Measurements from ENCODE around the gene CYP1A1. TPM values are rescaled to one million over a fixed set of nuclear protein-coding genes. Genes with fewer than 3 reads are reported as not detected.

CYP1A1 gene
- total RNA-seq, 3 donors from 2014 or later (not counting 1 experiment from before 2014, with no cell fraction given), result 0.33 TPM; not detected in 2

DNA sequence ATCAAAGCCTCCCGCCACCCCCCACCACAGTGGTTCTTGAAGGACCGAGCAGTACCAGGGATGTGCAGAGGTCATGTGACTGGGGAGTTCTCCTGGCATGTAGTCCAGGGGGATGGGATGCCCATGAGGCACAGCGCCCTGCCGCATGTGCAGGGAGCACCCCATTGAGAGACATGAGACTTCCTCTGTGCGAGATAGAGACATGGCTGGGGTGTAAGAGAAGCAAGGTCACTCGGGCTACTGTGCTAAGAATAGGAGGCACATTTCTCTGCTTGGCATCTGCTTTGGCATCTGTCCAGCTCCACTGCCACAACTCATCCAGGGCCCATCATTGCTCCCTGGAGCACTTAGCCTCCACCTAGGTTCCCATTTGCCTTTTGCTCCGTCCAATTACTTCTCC is 2.4 kb upstream of the CYP1A1 start:
- Mint-ChIP-seq H3K36me3 (no peaks in the 10 kb centered on the region), H3K4me3 (peak overlapping the region; percentile 31), H3K27me3 (ENCODE audit: low read depth in 2 of 2) (peaks cover 24% of the 10 kb centered on the region in 2 donors), H3K9me3 (no peaks in the 10 kb centered on the region), H3K4me1 (peaks cover 6 to 13% of the 10 kb centered on the region in 2 donors), H3K27ac (no peak overlapping the region)
- DNase-seq (no peak), ATAC-seq (no peak)
- Histone ChIP-seq H3K4me1 (ENCODE audit: control insufficient read depth, insufficient read depth, low read length) (peaks cover 15% of the 10 kb centered on the region), H3K4me3 (ENCODE audit: low read length) (no peak overlapping the region), H3K36me3 (ENCODE audit: control insufficient read depth, insufficient read depth, low read length) (no peaks in the 10 kb centered on the region), H3K27ac (ENCODE audit: low read length) (no peak overlapping the region), H3K9me3 (ENCODE audit: control insufficient read depth, insufficient read depth, low read length) (no peaks in the 10 kb centered on the region), H3K27me3 (ENCODE audit: control insufficient read depth, insufficient read depth, low read length) (peaks cover 10% of the 10 kb centered on the region)
- TF ChIP-seq, protein P1, sequence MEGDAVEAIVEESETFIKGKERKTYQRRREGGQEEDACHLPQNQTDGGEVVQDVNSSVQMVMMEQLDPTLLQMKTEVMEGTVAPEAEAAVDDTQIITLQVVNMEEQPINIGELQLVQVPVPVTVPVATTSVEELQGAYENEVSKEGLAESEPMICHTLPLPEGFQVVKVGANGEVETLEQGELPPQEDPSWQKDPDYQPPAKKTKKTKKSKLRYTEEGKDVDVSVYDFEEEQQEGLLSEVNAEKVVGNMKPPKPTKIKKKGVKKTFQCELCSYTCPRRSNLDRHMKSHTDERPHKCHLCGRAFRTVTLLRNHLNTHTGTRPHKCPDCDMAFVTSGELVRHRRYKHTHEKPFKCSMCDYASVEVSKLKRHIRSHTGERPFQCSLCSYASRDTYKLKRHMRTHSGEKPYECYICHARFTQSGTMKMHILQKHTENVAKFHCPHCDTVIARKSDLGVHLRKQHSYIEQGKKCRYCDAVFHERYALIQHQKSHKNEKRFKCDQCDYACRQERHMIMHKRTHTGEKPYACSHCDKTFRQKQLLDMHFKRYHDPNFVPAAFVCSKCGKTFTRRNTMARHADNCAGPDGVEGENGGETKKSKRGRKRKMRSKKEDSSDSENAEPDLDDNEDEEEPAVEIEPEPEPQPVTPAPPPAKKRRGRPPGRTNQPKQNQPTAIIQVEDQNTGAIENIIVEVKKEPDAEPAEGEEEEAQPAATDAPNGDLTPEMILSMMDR (IDR thresholded peaks at IDR 0.05), result no peak
- intact Hi-C loops (cut with micrococcal nuclease), result no loop called here
- 87% methylated on average over 7 of the region's 7 CpGs for WGBS (ENCODE audit: insufficient coverage)

DNA sequence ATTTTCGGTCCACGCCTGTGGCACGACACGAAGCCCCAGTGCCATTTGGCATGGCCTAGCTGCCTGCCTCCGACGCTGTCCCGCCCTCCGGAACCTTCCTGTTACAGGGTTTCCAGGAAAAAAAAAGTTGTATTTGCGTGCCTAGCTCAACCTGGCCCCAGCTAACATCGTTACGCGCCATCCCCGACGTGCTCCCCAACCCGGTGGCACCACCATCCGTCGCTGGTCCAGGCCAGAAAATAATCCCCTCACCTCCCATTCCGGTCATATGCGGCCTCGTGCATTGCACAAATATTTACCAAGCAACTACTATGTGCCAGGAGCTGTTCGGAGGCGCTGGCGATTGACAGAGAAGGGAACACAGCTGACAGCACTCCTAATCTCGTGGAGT is 1.4 kb upstream of the CYP1A1 start:
- DNase-seq (no peak), ATAC-seq (no peak)
- Mint-ChIP-seq H3K4me3 (peak overlapping the region; percentile 83), H3K27ac (no peak overlapping the region), H3K4me1 (peaks cover 6 to 13% of the 10 kb centered on the region in 2 donors), H3K9me3 (no peaks in the 10 kb centered on the region), H3K27me3 (ENCODE audit: low read depth in 2 of 2) (peaks cover 22 to 24% of the 10 kb centered on the region in 2 donors), H3K36me3 (no peaks in the 10 kb centered on the region)
- H3K27me3 ChIP-seq (ENCODE audit: control insufficient read depth, insufficient read depth, low read length), result peaks cover 10% of the 10 kb centered on the region
- H3K4me1 ChIP-seq (ENCODE audit: control insufficient read depth, insufficient read depth, low read length), result peaks cover 15% of the 10 kb centered on the region
- intact Hi-C loops (cut with micrococcal nuclease), result no loop called here
- no peaks in the 10 kb centered on the region for H3K9me3 ChIP-seq (ENCODE audit: control insufficient read depth, insufficient read depth, low read length)
- H3K27ac ChIP-seq (ENCODE audit: low read length), result no peak overlapping the region
- peak overlapping the region; percentile 44 for H3K4me3 ChIP-seq (ENCODE audit: low read length)
- WGBS (ENCODE audit: insufficient coverage), result 61% methylated on average over 24 of the region's 24 CpGs
- no peaks in the 10 kb centered on the region for H3K36me3 ChIP-seq (ENCODE audit: control insufficient read depth, insufficient read depth, low read length)
- TF ChIP-seq, protein P1 (IDR thresholded peaks at IDR 0.05), result no peak

DNA sequence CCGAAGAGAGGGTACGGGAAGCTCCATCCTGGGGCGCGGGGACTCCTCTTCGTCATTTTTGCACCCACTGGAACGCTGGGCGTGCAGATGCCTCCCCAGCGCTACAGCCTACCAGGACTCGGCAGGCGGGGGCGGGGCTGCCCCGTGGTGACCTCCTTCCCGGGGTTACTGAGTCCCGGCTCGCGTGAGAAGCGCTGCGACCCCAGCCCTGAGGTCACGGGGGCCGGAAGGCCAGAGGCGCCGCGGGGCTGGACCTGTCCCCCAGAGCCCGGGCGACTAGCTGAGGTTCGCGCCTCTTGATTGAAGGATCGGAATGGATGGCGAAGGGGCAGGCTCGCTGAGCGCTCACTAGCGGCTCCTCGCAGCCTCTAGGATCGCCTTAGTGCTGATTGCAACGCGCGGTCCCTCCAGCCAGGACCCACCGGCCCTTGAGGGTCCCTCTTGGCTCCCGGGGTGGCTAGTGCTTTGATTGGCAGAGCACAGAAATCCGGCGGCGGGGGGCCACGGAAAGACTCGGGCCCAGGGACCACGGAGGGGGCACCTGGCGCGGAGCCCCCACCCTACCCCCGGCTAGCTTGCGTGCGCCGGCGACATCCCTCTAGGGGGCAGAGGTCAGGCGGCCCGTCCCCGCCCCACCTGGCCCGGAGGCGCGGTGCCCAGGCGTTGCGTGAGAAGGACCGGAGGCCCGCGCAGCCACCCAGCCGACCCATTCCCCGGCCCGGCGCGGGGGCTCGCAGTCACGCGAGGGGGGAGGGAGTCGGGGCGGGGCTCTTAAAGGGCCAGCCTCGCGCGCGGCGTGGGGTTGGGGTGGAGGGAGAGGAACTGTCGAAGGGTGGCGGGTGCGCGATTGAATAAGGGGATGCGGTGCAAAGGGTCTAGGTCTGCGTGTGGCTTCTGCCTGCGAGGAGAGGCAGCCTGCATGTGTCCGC is 781 bp upstream of the CYP1A1 start:
- Mint-ChIP-seq H3K27ac (no peak overlapping the region), H3K4me3 (peak overlapping the region; percentile 83), H3K4me1 (peaks cover 6 to 13% of the 10 kb centered on the region in 2 donors), H3K27me3 (ENCODE audit: low read depth in 2 of 2) (peaks cover 19 to 22% of the 10 kb centered on the region in 2 donors), H3K36me3 (no peaks in the 10 kb centered on the region), H3K9me3 (no peaks in the 10 kb centered on the region)
- 2% methylated on average over 86 of the region's 86 CpGs for WGBS (ENCODE audit: insufficient coverage)
- Histone ChIP-seq H3K4me1 (ENCODE audit: control insufficient read depth, insufficient read depth, low read length) (peaks cover 17% of the 10 kb centered on the region), H3K4me3 (ENCODE audit: low read length) (peak overlapping the region; percentile 44), H3K27ac (ENCODE audit: low read length) (no peak overlapping the region), H3K36me3 (ENCODE audit: control insufficient read depth, insufficient read depth, low read length) (no peaks in the 10 kb centered on the region), H3K27me3 (ENCODE audit: control insufficient read depth, insufficient read depth, low read length) (peaks cover 10% of the 10 kb centered on the region), H3K9me3 (ENCODE audit: control insufficient read depth, insufficient read depth, low read length) (no peaks in the 10 kb centered on the region)
- DNase-seq (peak; percentile 28 to 72), ATAC-seq (peak; percentile 70 to 75 (median 73))
- intact Hi-C loops (cut with micrococcal nuclease), result no loop called here
- TF ChIP-seq, protein P1 (IDR thresholded peaks at IDR 0.05), result no peak

Measured in natural killer cell (primary cell).